ENCODE measurements around the gene ZDHHC14.

DNA sequence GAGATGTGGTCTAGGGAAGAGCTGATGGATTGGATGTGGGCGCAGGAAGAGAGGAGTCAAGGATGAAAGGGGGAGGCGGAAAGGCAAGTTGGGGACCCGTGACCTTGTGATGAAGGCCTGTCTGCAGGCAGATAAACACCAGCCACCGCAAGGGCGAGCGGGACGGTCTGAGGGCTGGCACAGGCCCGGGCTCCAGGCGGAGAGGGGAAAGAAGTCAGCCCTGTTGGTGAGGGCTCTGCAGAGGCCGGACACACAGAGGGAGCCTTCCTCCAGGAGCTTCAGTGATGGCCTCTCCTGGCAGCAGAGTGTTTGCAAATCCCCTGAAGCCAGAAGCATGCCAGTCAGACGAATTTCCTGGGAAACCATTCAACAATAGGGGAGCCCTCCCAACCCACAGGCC, 112.2 kb downstream of the ZDHHC14 start:
- TF ChIP-seq, protein P1, sequence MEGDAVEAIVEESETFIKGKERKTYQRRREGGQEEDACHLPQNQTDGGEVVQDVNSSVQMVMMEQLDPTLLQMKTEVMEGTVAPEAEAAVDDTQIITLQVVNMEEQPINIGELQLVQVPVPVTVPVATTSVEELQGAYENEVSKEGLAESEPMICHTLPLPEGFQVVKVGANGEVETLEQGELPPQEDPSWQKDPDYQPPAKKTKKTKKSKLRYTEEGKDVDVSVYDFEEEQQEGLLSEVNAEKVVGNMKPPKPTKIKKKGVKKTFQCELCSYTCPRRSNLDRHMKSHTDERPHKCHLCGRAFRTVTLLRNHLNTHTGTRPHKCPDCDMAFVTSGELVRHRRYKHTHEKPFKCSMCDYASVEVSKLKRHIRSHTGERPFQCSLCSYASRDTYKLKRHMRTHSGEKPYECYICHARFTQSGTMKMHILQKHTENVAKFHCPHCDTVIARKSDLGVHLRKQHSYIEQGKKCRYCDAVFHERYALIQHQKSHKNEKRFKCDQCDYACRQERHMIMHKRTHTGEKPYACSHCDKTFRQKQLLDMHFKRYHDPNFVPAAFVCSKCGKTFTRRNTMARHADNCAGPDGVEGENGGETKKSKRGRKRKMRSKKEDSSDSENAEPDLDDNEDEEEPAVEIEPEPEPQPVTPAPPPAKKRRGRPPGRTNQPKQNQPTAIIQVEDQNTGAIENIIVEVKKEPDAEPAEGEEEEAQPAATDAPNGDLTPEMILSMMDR (IDR thresholded peaks at IDR 0.05; ENCODE audit: insufficient read depth, low read length), result no peak
- no peak for TF ChIP-seq GABPA (IDR thresholded peaks at IDR 0.05; ENCODE audit: low read depth)
- no peak for TF ChIP-seq POLR2AphosphoS5 (IDR thresholded peaks at IDR 0.05; ENCODE audit: low read depth)
- TF ChIP-seq, protein P2, sequence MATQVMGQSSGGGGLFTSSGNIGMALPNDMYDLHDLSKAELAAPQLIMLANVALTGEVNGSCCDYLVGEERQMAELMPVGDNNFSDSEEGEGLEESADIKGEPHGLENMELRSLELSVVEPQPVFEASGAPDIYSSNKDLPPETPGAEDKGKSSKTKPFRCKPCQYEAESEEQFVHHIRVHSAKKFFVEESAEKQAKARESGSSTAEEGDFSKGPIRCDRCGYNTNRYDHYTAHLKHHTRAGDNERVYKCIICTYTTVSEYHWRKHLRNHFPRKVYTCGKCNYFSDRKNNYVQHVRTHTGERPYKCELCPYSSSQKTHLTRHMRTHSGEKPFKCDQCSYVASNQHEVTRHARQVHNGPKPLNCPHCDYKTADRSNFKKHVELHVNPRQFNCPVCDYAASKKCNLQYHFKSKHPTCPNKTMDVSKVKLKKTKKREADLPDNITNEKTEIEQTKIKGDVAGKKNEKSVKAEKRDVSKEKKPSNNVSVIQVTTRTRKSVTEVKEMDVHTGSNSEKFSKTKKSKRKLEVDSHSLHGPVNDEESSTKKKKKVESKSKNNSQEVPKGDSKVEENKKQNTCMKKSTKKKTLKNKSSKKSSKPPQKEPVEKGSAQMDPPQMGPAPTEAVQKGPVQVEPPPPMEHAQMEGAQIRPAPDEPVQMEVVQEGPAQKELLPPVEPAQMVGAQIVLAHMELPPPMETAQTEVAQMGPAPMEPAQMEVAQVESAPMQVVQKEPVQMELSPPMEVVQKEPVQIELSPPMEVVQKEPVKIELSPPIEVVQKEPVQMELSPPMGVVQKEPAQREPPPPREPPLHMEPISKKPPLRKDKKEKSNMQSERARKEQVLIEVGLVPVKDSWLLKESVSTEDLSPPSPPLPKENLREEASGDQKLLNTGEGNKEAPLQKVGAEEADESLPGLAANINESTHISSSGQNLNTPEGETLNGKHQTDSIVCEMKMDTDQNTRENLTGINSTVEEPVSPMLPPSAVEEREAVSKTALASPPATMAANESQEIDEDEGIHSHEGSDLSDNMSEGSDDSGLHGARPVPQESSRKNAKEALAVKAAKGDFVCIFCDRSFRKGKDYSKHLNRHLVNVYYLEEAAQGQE (IDR thresholded peaks at IDR 0.05; ENCODE audit: insufficient replicate concordance, low read depth), result no peak
